ENCODE data around the gene FBXW9.
"Not testable (repeated sequence)": the region's sequence is repeated elsewhere in the genome, so short reads cannot be mapped to it uniquely, and the experiment has no call there.

The FBXW9 gene

DNA sequence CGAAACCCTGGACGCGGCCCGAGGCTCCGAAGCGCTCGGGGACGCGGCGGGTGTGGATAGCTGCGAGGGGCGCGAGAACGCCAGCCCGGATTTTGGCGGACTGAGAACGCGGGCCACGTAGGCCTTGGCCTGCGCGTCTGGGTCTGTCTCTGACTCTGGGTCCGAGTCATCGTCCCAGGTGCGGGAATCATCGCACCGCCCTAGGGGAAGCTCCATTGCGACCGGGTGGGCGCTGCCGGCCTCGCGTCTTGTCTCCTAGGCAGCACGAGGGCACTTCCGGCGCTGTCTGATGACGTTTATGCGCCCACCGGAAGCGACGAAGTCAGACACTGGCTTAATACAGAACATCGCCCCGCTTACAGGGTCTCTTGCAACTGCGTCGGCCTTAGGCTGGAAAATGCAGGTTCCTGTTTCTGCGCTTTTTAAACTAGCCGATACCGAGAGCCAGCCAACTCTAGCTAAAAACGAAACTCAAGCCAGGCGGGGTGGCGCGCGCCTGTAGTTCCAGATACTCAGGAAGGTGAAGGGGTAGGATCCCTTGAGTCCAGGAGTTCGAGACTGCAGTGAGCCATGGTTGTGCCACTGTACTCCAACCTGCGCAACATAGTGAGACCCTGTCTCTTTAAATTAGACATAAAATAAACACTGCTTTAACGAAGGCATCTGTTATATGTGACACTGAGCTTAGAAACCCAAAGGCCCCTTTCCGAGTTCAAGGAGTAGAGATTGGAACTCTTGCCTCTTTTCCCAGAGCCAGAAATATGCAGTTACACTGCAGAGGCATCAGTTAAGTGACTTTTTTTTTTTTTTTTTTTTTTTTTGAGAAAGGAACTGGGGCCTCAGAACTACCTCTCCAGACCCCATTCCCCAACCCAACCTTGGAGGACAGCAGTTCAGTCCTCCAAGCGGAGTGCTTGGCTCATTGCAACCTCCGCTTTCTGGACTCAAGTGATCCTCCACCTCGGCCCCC, at the start of gene FBXW9:
Gene FBXW9 (minus strand): TSS at position 266 of the 970 bp plus-strand sequence. CDS start 50 bp downstream, at position 216.
- DNase-seq (ENCODE audit: low read depth): peak; percentile 91

DNA sequence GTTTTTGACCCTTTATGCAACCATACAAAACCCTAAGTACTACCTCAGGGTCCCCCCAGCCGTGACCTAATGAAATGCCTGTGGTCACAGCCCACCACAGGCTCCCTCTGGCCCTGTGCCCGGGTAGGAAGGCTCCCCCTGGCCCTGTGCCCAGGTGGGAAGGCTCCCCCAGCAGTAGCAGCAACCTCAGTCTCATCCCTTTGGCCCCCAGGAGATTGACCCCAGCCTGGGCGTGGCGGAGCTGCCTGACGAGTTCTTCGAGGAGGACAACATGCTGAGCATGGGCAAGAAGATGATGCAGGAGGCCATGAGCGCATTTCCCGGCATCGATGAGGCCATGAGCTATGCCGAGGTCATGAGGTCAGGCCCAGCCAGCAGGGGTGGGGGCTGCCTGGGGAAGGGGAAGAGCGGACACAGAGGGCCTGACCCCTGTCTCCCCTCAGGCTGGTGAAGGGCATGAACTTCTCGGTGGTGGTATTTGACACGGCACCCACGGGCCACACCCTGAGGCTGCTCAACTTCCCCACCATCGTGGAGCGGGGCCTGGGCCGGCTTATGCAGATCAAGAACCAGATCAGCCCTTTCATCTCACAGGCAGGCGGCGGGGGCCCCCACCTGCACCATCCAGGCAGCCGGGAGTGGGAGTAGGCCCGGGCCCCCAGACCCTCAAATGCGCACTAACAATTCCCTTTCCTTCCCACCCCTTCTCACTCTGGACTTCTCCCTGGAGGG, 48.9 kb upstream of the FBXW9 start:
- no peak for DNase-seq (ENCODE audit: low read depth)

- no peak for DNase-seq (ENCODE audit: low read depth)
Observed at GRCh38 chr19:12737835-12738351, 41.5 kb upstream of the FBXW9 start.

DNA sequence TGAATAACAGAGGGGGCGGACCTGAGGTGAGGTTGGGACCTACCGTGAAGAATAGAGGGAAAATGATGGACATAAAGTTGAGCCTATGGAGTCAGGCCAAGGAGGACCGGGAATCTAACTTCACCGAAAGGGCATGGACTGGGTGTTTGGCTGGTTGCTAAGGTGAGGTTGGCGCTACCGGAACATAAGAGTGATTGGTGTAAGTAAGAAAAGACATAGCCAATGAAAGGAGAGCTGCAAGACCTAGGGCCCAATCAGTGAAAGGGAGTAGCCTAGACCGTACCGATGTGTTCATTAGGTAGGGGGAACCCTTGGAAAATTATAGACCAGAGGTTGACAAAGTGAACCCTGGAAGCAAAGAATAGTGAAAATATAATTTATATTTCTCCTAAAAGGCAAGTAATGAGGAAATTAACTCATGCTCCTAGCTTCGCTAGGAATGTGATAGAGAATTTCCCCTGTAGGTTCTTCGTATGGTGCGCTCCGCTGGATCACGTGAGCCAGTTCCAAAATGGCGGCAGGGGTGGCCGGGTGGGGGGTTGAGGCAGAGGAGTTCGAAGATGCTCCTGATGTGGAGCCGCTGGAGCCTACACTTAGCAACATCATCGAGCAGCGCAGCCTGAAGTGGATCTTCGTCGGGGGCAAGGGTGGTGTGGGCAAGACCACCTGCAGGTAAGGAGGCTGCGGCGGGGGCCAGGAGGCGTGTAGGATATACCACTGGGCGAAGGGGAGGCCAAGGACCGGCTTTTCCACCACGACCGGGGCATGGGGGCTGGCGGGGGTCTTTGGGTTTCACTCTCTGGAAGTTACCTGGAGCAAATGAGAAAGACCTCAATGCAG, 40.8 kb upstream of the FBXW9 start, which contains the start of gene GET3:
Gene GET3 (plus strand): TSS at position 503 of the 840 bp plus-strand sequence. CDS start 9 bp downstream, at position 512.
- DNase-seq (ENCODE audit: low read depth): peak; percentile 68

DNA sequence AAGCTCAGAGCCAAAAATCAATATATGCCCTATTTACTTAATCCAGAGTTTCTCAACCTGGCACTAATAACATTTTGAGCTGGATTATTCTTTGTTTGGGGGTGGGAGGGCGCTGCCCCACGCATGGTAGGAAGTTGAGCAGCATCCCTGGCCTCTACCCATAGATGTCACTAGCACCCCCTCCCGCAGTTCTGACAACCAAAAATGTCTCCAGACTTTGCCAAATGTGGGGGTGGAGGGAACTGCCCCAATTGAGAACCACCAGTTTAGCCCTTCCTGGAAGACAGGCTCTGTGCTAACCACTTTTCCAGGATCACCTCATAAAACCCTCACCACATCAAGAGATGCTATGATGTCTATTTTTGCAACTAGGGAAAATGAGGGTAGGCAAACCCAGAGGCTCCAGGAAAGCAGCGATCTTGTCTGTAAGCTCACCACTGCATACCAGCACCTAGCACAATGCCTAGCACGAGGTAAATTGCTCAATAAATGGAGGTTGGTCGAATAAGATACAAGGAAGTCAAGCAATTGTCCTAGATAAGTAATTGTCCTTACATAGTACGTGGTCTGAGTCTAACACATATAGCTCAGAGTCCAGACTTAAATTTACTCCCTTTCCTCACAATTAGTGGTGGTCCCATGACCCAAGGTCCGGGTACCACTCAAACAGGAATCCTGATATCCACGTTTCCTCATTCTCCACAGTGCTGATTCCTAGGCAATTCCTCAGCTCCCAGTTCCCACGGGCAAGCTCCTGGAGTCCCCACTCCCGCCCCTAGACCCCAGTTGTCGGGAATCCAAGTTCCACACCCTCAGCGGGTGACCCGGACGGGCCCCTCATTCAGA, 37.2 kb upstream of the FBXW9 start:
- peak; percentile 9 for DNase-seq (ENCODE audit: low read depth)

DNA sequence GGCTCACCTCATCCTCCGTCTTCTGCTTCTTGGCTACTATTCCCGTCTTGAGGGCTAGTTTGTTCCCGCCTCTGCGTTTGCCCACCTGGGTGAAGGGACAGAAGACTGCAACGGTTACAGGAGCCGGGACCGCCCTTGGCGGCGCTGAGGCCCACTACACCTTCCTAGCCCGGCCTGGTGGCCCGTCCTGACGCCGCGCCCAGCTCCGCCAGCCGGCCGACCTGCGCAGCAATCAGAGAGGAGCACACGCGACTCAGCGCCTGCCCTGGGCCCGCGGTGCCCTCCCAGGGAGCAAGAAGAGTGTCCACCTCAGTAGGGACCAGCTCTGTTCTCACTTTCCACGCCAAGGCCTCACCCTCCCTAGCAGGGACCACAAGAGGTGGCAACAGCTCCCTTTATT, 34.9 kb upstream of the FBXW9 start:
- DNase-seq (ENCODE audit: low read depth): no peak

DNA sequence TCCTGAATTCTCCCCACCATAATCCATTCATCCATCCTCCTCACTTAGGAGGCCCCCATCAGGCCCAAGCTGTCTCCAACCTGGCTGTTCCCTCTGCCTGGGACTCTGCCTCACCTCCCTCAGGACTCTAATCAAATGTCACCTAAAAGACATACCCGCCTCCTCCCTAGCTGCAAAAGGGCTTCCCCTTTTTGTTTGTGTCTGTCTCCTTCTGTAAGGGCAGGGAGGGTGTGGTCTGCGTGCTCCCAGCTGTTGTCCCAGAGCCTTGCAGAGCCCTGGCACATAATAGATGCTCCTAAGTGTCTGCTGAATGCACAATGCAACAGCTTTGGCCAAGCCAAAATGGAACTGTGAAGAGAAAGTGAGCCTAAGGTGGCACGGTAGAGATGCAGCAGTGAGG, 33.6 kb upstream of the FBXW9 start:
- no peak for DNase-seq (ENCODE audit: low read depth)

DNA sequence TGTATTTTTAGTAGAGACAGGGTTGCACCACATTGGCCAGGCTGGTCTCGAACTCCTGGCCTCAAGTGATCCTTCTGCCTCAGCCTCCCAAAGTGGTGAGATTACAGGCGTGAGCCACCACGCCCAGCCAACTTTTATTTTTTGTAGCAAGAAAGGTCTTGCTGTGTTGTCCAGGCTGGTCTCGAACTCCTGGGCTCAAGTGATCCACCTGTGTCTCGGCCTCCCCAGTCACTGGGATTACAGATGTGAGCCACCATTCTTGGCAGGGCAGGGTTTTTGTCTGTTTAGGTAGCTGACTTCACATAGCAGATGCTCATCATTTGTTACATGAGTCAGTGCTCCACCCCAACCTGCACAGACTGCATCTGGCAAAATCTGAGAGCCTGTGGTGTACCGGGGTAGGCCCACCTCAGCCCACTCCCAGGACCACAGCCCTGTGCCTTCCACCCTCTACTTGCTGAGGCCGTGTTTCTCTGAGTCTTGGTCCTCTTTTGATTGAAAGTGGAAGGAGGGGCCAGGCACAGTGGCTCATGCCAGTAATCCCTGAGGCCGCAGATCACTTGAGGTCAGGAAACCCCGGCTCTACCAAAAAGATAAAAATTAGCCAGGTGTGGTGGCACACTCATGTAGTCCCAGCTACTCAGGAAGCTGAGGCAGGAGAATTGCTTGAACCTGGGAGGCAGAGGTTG, 31.5 kb upstream of the FBXW9 start:
- DNase-seq (ENCODE audit: low read depth): no peak

DNA sequence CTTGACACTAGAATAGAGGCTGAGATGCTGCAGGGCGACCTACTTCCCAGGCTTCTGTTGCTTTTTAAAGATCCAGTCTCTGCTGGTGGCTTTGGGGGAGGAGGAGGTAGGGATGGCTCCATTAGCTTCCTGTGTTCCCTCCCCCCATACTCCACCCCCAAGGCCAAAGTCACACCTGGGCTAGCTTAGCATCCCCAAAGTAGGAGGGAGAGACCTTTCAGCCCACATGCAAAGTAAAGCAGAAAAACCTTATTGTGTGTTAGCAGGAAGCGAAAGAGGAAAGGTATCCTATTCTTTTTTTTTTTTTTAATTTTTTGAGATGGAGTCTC, 30.5 kb upstream of the FBXW9 start:
- DNase-seq (ENCODE audit: low read depth): no peak

DNA sequence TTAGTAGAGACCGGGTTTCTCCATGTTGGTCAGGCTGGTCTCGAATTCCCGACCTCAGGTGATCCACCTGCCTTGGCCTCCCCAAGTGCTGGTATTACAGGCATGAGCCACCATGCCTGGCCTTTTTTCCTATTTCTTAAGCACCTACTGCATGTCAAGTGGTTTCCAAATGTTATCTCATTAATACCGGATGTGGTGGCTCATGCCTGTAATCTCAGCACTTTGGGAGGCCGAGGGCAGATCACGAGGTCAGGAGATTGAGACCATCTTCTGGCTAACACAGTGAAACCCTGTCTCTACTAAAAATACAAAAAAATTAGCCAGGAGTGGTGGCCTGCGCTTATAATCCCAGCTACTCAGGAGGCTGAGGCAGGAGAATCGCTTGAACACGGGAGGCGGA, 29.2 kb upstream of the FBXW9 start:
- not testable (repeated sequence) for DNase-seq (ENCODE audit: low read depth)

DNA sequence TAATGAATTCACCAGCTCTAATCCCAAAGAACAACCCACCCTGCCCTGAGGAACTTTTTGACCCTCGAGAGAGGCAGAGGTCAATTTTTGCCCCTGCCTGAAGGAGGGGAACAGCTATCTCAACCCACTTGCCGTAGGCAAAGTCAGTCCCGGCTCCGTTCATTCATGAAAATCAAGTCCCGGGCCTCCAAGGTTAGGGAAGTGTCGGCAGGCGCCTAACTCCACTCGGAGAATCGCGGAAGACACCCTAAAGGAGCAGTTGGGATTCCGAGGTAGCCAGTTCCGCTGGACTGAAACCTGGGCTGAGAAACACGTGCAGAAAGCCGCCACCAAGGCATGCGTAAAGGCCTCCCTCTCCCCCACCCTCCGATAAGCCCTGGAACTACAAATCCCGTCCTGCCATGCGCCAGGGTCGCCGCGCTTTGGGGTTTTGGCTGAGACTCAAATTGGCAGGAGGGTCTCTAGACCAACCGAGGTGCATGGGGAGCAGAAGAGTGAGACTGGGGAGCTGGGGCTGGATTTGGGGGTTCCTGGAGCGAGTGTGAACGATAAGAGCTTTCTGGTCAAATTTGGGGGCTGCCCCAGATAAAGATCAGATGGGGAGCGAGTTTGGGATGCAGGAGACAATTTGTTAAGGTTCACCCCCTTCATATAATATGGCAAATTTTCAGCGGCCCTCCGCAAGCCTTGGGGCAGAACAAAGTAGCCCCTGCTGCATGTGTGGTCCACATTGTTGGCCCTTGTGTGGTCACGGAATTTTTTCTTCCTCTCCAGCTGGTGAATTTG, 27.4 kb upstream of the FBXW9 start, which contains the start of gene TNPO2:
Gene TNPO2 (minus strand): TSS at position 292 of the 786 bp plus-strand sequence. CDS start 2,955 bp downstream, outside the sequence.
- DNase-seq (ENCODE audit: low read depth): peak; percentile 29

GRCh38 chr19:12723381-12723640, 26.9 kb upstream of the FBXW9 start:
- no peak for DNase-seq (ENCODE audit: low read depth)

DNA sequence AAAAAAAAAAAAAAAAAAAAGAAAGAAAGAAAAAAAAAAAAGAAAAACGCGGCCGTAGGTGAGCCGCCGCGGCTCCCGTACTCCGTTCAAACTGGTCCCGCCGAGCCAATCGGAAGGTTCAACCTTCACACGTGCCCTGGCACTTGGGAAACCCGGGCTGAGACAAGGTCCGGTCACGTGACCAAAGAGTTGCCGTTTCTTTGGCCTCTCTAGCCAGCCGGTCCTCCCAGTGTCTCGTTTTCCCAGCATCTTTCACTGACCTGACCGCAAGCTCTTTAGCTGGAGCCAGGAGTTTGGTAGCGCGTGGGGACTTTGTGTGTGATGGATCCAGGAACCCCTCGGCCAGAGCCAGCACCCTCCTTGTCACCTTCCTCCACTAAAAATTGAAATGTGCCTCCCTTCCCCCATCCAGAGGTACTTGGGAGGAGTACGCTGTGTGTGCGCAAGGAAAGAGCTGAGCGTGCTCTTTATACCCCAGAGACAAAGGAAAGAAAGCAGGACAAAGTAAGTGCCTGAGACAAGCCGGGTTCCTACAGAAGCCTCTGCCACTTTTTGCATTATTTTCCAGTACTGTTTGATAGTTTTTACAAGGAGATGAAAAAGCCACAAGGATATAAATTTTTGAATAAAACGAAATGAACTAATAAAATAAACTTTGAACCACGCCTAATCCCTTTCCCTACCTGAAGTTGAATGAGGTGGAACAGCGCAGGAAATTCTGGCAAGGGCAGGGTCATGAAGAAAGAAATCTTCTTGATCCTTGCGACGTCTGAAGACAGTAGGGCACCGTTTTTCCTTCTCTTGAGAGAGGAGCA, 26.3 kb upstream of the FBXW9 start:
- DNase-seq (ENCODE audit: low read depth): peak; percentile 95

GRCh38 chr19:12721656-12722565, 25.5 kb upstream of the FBXW9 start:
- DNase-seq (ENCODE audit: low read depth): peak; percentile 49

GRCh38 chr19:12720851-12721655, 24.6 kb upstream of the FBXW9 start:
- DNase-seq (ENCODE audit: low read depth): no peak

DNA sequence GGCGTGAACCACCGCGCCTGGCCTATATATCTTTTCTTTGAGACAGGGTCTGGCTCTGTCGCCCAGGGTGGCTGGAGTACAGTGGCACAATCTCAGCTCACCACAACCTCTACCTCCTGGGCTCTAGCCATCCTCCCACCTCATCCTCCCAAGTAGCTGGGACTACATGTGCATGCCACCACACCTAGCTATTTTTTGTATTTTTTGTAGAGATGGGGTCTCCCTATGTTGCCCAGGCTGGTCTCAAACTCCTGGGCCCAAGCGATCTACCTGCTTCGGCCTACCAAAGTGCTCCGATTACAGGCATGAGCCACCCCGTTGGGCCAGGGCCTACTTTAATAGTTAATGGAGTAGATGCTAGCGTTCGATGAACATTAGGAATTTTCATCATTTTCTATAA, 23.9 kb upstream of the FBXW9 start:
- no peak for DNase-seq (ENCODE audit: low read depth)

- no peak for DNase-seq (ENCODE audit: low read depth)
Observed at GRCh38 chr19:12715929-12716328, 19.5 kb upstream of the FBXW9 start.

All from T-helper 22 cell (primary cell).